H9 (cell line): ENCODE measurements around the gene CD47. TPM values are rescaled to one million over a fixed set of nuclear protein-coding genes. Genes with fewer than 3 reads are reported as not detected.

Experiments
- DNase-seq: peaks from one replicate; pipeline ENCODE4 v3.0.0-alpha.2; 2017
- H2AFZ ChIP-seq: one replicate; pipeline ENCODE4 v1.6.1; 2013; ENCODE audit warnings: mild to moderate bottlenecking, low read length, control low read depth, moderate library complexity
- H2AK5ac ChIP-seq: 2 replicates; pipeline ENCODE4 v1.6.1; 2013; ENCODE audit warnings: low read length, control low read depth, mixed read lengths; ENCODE audit not compliant: insufficient read length
- H2BK120ac ChIP-seq: one replicate; pipeline ENCODE4 v1.6.1; 2013; ENCODE audit warnings: low read depth, mild to moderate bottlenecking, low read length, control low read depth, inconsistent platforms; ENCODE audit not compliant: poor library complexity, severe bottlenecking
- H2BK12ac ChIP-seq: 2 replicates; pipeline ENCODE4 v1.6.1; 2013; ENCODE audit warnings: low read length, control low read depth, mixed read lengths, low read depth; ENCODE audit not compliant: insufficient read length
- H2BK15ac ChIP-seq: 2 replicates; pipeline ENCODE4 v1.6.1; 2013; ENCODE audit warnings: low read depth, low read length, control low read depth
- H2BK20ac ChIP-seq: one replicate; pipeline ENCODE4 v1.6.1; 2013; ENCODE audit warnings: low read depth, mild to moderate bottlenecking, low read length, control low read depth, inconsistent platforms; ENCODE audit not compliant: poor library complexity, severe bottlenecking
- H2BK5ac ChIP-seq: 2 replicates; pipeline ENCODE4 v1.6.1; 2013; ENCODE audit warnings: low read length, control low read depth, mixed read lengths; ENCODE audit not compliant: insufficient read length
- H3K14ac ChIP-seq: 2 replicates; pipeline ENCODE4 v1.6.1; 2013; ENCODE audit warnings: low read length, control low read depth; ENCODE audit not compliant: insufficient read depth
- H3K18ac ChIP-seq: 2 replicates; pipeline ENCODE4 v1.6.1; 2013; ENCODE audit warnings: low read depth, mild to moderate bottlenecking, mixed read lengths, low read length, control low read depth; ENCODE audit not compliant: insufficient read length
- H3K23ac ChIP-seq: 2 replicates; pipeline ENCODE4 v1.6.1; 2013; ENCODE audit warnings: low read length, control low read depth, mixed read lengths, low read depth; ENCODE audit not compliant: insufficient read length
- H3K23me2 ChIP-seq: 2 replicates; pipeline ENCODE4 v1.6.1; 2013; ENCODE audit warnings: low read depth, mild to moderate bottlenecking, mixed read lengths, low read length, control low read depth; ENCODE audit not compliant: insufficient read length, poor library complexity, severe bottlenecking
- H3K27ac ChIP-seq: 2 replicates; pipeline ENCODE4 v1.5.1; 2013; ENCODE audit warnings: low read length, control low read depth, mixed read lengths, low read depth; ENCODE audit not compliant: insufficient read length
- H3K27me3 ChIP-seq: 2 replicates; pipeline ENCODE4 v1.6.1; 2013; ENCODE audit warnings: low read length, control low read depth, inconsistent platforms; ENCODE audit not compliant: insufficient read depth
- H3K4ac ChIP-seq: 2 replicates; pipeline ENCODE4 v1.6.1; 2013; ENCODE audit warnings: low read depth, mild to moderate bottlenecking, control low read depth, inconsistent platforms, low read length, moderate library complexity
- H3K4me1 ChIP-seq: 2 replicates; pipeline ENCODE4 v1.6.1; 2013; ENCODE audit warnings: low read length, control low read depth, inconsistent platforms; ENCODE audit not compliant: insufficient read depth
- H3K4me2 ChIP-seq: 2 replicates; pipeline ENCODE4 v1.6.1; 2013; ENCODE audit warnings: low read length, control low read depth, mixed read lengths; ENCODE audit not compliant: insufficient read length, insufficient read depth
- H3K56ac ChIP-seq: 2 replicates; pipeline ENCODE4 v1.6.1; 2013; ENCODE audit warnings: low read depth, mild to moderate bottlenecking, mixed read lengths, low read length, control low read depth; ENCODE audit not compliant: insufficient read length
- H3K79me1 ChIP-seq: 2 replicates; pipeline ENCODE4 v1.6.1; 2013; ENCODE audit warnings: low read depth, mild to moderate bottlenecking, moderate library complexity, low read length, control low read depth, inconsistent platforms; ENCODE audit not compliant: insufficient read depth, poor library complexity, severe bottlenecking
- H3K79me2 ChIP-seq: 2 replicates; pipeline ENCODE4 v1.6.1; 2013; ENCODE audit warnings: low read length, control low read depth, inconsistent platforms; ENCODE audit not compliant: insufficient read depth
- H3K9ac ChIP-seq: 2 replicates; pipeline ENCODE4 v1.6.1; 2013; ENCODE audit warnings: low read length, control low read depth, mixed read lengths; ENCODE audit not compliant: insufficient read length; ENCODE audit errors: extremely low read depth
- H3K9me3 ChIP-seq: one replicate; pipeline ENCODE4 v1.6.1; 2013; ENCODE audit warnings: low read depth, low read length, inconsistent platforms; ENCODE audit not compliant: control insufficient read depth
- H3T11ph ChIP-seq: one replicate; pipeline ENCODE4 v1.6.1; 2013; ENCODE audit warnings: mild to moderate bottlenecking, low read length, control low read depth, inconsistent platforms
- H4K20me1 ChIP-seq: one replicate; pipeline ENCODE4 v1.6.1; 2013; ENCODE audit not compliant: control insufficient read depth, insufficient read length, insufficient read depth
- H4K5ac ChIP-seq: 2 replicates; pipeline ENCODE4 v1.6.1; 2013; ENCODE audit warnings: low read depth, mild to moderate bottlenecking, mixed read lengths, low read length, control low read depth; ENCODE audit not compliant: insufficient read length
- H4K8ac ChIP-seq: replicated peaks from 2 replicates; pipeline ENCODE4 v1.6.1; 2013; ENCODE audit warnings: low read length, control low read depth, mixed read lengths, low read depth; ENCODE audit not compliant: insufficient read length
- H4K91ac ChIP-seq: 2 replicates; pipeline ENCODE4 v1.6.1; 2013; ENCODE audit warnings: low read depth, mild to moderate bottlenecking, moderate library complexity, mixed read lengths, low read length, control low read depth; ENCODE audit not compliant: insufficient read length
- H3K27ac Mint-ChIP-seq, 3 experiments: 2 replicates in 2 of 3; 3 replicates in 1 of 3; pipeline ENCODE4 v1.8.0; 2020 to 2021; ENCODE audit warnings: mixed read lengths in 3 of 3, mild to moderate bottlenecking in 1 of 3, moderate library complexity in 1 of 3
- H3K27me3 Mint-ChIP-seq: 2 replicates; pipeline ENCODE4 v1.8.0; 2021; ENCODE audit warnings: low read depth, mild to moderate bottlenecking, moderate library complexity, mixed read lengths
- H3K36me3 Mint-ChIP-seq, 3 experiments: 2 replicates in 2 of 3; 3 replicates in 1 of 3; pipeline ENCODE4 v1.8.0; 2020 to 2021; ENCODE audit warnings: low read depth in 3 of 3, mixed read lengths in 3 of 3; ENCODE audit not compliant: insufficient read depth in 1 of 3
- H3K4me1 Mint-ChIP-seq, 2 experiments: 2 replicates each; pipeline ENCODE4 v1.8.0; 2020; ENCODE audit warnings: mixed read lengths in 2 of 2
- H3K4me3 Mint-ChIP-seq, 2 experiments: 2 replicates in 1 of 2; 3 replicates in 1 of 2; pipeline ENCODE4 v1.8.0; 2020 to 2021; ENCODE audit warnings: mild to moderate bottlenecking in 2 of 2, mixed read lengths in 2 of 2, moderate library complexity in 1 of 2
- H3K9me3 Mint-ChIP-seq, 2 experiments: 2 replicates in 1 of 2; 3 replicates in 1 of 2; pipeline ENCODE4 v1.8.0; 2020; ENCODE audit warnings: mild to moderate bottlenecking in 2 of 2, mixed read lengths in 2 of 2, moderate library complexity in 1 of 2
- WGBS: extraction: QIAGEN DNeasy Blood & Tissue Kit; methylation state at CpG from one replicate; pipeline ENCODE4 v1.1.7; 2013; ENCODE audit warnings: missing lambda C conversion rate, low lambda C conversion rate, mixed read lengths; ENCODE audit not compliant: insufficient read length; ENCODE audit errors: extremely low coverage; 5-methylcytosine and 5-hydroxymethylcytosine counted together
- total RNA-seq: library from RNA; stranded (reverse); gene quantifications from 2 replicates; pipeline ENCODE4 v1.2.1, GENCODE V29; 2021
- TF ChIP-seq, protein P1 (sequence below): fragments of 200-600 bp; sonication (generic); conservative IDR thresholded peaks from 3 replicates; pipeline ENCODE4 v1.8.0; 2021; ENCODE audit warnings: antibody characterized with exemption, mild to moderate bottlenecking

CD47 gene
- total RNA-seq, 1 experiment from 2014 or later: 15.4 TPM

DNA sequence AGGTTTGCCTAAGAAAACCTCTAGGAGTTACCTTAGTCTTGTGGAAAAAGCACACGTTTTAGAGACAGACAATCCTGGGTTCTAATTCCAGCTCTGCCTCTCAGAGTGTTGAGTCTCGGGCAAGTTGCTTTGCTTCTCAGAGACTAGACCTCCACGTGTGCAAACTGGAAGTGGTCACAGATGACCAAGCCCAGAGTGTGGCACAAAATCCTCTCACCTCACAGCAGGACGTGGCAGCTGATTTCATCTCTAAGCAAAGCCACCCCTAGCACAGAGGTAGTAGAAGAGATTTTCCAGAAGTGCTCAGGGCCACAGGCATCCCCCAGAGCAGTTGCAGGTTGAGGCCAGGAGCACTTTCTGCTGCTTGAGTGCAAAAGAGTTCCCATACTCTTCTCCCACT, 79.2 kb downstream of the CD47 start:
- Mint-ChIP-seq H3K27me3 (0 out of 2 replicates have a peak, but pooled peaks cover 2% of the 10 kb centered on the region), H3K9me3 (no peaks in the 10 kb centered on the region), H3K36me3 (peaks cover 0 to 5% (median 0%) of the 10 kb centered on the region in 3 experiments; a peak in 1 of 7 replicates), H3K27ac (no peak overlapping the region), H3K4me3 (no peak overlapping the region), H3K4me1 (peaks cover 15 to 18% of the 10 kb centered on the region in 2 experiments)
- Histone ChIP-seq H3K27ac (no peak overlapping the region), H3K23ac (no peak overlapping the region), H3K9me3 (no peaks in the 10 kb centered on the region), H3K18ac (no peak overlapping the region), H3K23me2 (no peaks in the 10 kb centered on the region), H3K14ac (no peak overlapping the region), H3K27me3 (no peaks in the 10 kb centered on the region), H2BK120ac (no peak overlapping the region), H4K8ac (no peak overlapping the region), H3K56ac (no peak overlapping the region), H2AK5ac (no peak overlapping the region), H2BK20ac (no peak overlapping the region), H3K79me2 (no peaks in the 10 kb centered on the region), H3K4me2 (no peak overlapping the region), H4K20me1 (no peaks in the 10 kb centered on the region), H3K9ac (no peak overlapping the region), H3K4me1 (peaks cover 5% of the 10 kb centered on the region; the same call in 1 of the 2 replicates), H3K79me1 (no peaks in the 10 kb centered on the region), H4K91ac (no peak overlapping the region), H2BK15ac (no peak overlapping the region), H4K5ac (no peak overlapping the region), H2BK12ac (no peak overlapping the region), H3K4ac (no peak overlapping the region), H2AFZ (no peak overlapping the region), H3T11ph (no peak overlapping the region), H2BK5ac (no peak overlapping the region)
- no CpG with 5 or more reads among the region's 4 CpGs for WGBS
- TF ChIP-seq, protein P1, sequence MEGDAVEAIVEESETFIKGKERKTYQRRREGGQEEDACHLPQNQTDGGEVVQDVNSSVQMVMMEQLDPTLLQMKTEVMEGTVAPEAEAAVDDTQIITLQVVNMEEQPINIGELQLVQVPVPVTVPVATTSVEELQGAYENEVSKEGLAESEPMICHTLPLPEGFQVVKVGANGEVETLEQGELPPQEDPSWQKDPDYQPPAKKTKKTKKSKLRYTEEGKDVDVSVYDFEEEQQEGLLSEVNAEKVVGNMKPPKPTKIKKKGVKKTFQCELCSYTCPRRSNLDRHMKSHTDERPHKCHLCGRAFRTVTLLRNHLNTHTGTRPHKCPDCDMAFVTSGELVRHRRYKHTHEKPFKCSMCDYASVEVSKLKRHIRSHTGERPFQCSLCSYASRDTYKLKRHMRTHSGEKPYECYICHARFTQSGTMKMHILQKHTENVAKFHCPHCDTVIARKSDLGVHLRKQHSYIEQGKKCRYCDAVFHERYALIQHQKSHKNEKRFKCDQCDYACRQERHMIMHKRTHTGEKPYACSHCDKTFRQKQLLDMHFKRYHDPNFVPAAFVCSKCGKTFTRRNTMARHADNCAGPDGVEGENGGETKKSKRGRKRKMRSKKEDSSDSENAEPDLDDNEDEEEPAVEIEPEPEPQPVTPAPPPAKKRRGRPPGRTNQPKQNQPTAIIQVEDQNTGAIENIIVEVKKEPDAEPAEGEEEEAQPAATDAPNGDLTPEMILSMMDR: no peak
- DNase-seq: no peak
